HG02759 (cell line): ENCODE results near the gene NEXMIF.
"Not testable (repeated sequence)": the region's sequence is repeated elsewhere in the genome, so short reads cannot be mapped to it uniquely, and the experiment has no call there.

Source experiments
- ATAC-seq: cut with Tn5 transposase; IDR thresholded peaks from one replicate; pipeline ENCODE4 v1.9.1; 2021; ENCODE audit warnings: mild to moderate bottlenecking, moderate library complexity; ENCODE audit not compliant: unreplicated experiment

Gene NEXMIF

GRCh38 chrX:74925225-74926088 is at the start of gene NEXMIF:
TSS of gene NEXMIF (minus strand) at chrX:74925452.
- peak; percentile 61 for ATAC-seq

- not testable (repeated sequence) for ATAC-seq
Observed at GRCh38 chrX:74961962-74962361, 36.7 kb upstream of the NEXMIF start.

GRCh38 chrX:74949717-74950116 is 24.5 kb upstream of the NEXMIF start:
- ATAC-seq, result no peak

GRCh38 chrX:74940414-74940813 is 15.2 kb upstream of the NEXMIF start:
- no peak for ATAC-seq

- ATAC-seq, result no peak
Observed at GRCh38 chrX:74931214-74931613, 6.0 kb upstream of the NEXMIF start.

GRCh38 chrX:74924449-74925224 is 615 bp downstream of the NEXMIF start:
- ATAC-seq, result peak; percentile 62

- no peak for ATAC-seq
Observed at GRCh38 chrX:74923942-74924448, 1.3 kb downstream of the NEXMIF start.

GRCh38 chrX:74922922-74923543 is 2.2 kb downstream of the NEXMIF start:
- peak; percentile 62 for ATAC-seq

- peak; percentile 71 for ATAC-seq
Observed at GRCh38 chrX:74911494-74911893, 13.8 kb downstream of the NEXMIF start.

- no peak for ATAC-seq
Observed at GRCh38 chrX:74906417-74906816, 18.8 kb downstream of the NEXMIF start.

GRCh38 chrX:74902806-74903205 is 22.4 kb downstream of the NEXMIF start:
- ATAC-seq, result no peak

- ATAC-seq, result no peak
Observed at GRCh38 chrX:74892561-74892960, 32.7 kb downstream of the NEXMIF start.

- peak; percentile 99 for ATAC-seq
Observed at GRCh38 chrX:74890676-74891430, 34.4 kb downstream of the NEXMIF start.

GRCh38 chrX:74882383-74882782 is 42.9 kb downstream of the NEXMIF start:
- ATAC-seq, result not testable (repeated sequence)

GRCh38 chrX:74865725-74866124 is 59.5 kb downstream of the NEXMIF start:
- no peak for ATAC-seq

- no peak for ATAC-seq
Observed at GRCh38 chrX:74853255-74853654, 72.0 kb downstream of the NEXMIF start.

- no peak for ATAC-seq
Observed at GRCh38 chrX:74835566-74835965, 89.7 kb downstream of the NEXMIF start.

GRCh38 chrX:74819797-74820196 is 105.5 kb downstream of the NEXMIF start:
- ATAC-seq, result not testable (repeated sequence)

GRCh38 chrX:74814681-74815080 is 110.6 kb downstream of the NEXMIF start:
- ATAC-seq, result no peak

- ATAC-seq, result no peak
Observed at GRCh38 chrX:74804574-74804973, 120.7 kb downstream of the NEXMIF start.

GRCh38 chrX:74800062-74800461 is 125.2 kb downstream of the NEXMIF start:
- ATAC-seq, result no peak
